Fibroblast of skin of back (primary cell): ENCODE measurements around the gene ZNF585A. TPM values are rescaled to one million over a fixed set of nuclear protein-coding genes. Genes with fewer than 3 reads are reported as not detected.
A peak's percentile ranks its signal among the peaks of the same experiment; 100 is the strongest.
"Not testable (repeated sequence)": the region's sequence is repeated elsewhere in the genome, so short reads cannot be mapped to it uniquely, and the experiment has no call there.

Experiments used
- DNase-seq: peaks from one replicate; pipeline ENCODE4 v3.0.0-alpha.2; 2013
- polyA plus RNA-seq, 2 experiments: library from polyadenylated mRNA; unstranded; fragments of 120-200 nt; gene quantifications; one replicate each; pipeline ENCODE4 v1.2.1, GENCODE V29; 2013; ENCODE audit not compliant: insufficient read length in 2 of 2

ZNF585A gene
- polyA plus RNA-seq (2013, experiment 1 of 2; ENCODE audit: insufficient read length), result 6.6 TPM
- polyA plus RNA-seq (2013, experiment 2 of 2; ENCODE audit: insufficient read length), result 7.5 TPM

DNA sequence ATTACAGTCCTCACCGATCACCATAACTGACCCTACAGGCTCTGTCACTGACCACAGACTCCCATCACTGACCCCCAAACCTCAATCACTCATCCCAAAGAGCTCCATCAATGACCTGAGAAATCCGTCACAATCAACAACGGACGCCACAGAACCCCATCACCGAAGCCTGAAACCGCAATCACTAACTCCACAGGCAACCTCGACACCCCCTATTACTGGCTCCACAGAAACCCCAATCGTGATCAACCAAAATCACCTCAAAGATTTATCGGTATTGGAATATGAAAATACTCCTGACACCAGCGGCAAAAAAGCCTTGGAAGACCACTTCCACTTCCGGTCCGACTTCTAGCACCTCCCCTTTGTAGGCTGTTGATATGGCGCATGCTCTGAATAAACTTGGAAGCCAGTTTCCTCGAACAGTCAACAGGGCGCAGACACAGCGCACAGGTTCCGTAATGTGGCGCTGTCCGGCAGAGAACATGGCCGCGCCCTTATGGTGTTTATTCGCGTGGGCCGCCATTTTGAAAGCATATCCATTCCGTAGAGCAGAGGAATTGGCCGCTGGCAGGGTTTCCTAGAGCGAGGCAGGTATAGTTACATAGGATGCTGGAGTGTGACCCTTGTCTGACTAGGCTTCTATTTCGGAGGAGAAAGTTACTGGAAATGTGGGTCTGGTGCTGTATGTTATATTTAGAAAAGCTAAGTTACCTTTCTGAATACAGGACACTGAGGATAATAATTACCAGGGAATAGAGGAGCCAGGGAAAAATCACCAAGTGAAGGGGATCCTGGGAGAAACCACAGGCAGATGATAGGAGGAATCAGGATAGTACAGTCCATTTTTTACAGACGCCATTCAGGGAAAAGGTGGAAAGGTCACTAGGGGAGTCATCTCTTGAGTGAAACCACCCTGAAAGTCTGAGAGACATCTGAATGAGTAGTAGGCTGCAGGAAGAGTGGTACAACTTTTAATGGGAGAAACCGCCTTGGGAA is at the start of gene ZNF585A:
Gene ZNF585A (minus strand): TSS at position 328 of the 999 bp plus-strand sequence. CDS start 2,785 bp downstream, outside the sequence.
- DNase-seq, result peak; percentile 97

DNA sequence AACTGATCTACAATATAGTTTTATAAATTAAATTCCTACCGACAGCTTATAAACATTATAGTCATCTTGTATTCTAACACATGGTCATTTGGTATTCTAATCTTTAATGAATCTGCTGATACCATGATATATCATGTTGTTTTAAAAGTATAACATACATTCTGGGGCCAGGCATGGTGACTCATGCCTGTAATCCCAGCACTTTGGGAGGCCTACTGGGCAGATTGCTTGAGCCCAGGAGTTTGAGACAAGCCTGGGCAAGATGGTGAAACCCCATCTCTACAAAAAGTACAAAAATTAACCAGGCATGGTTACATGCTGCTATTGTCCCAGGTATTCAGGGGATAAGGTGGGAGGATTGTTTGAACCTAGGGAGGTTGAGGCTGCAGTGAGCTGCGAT is 48.6 kb upstream of the ZNF585A start:
- DNase-seq, result no peak

DNA sequence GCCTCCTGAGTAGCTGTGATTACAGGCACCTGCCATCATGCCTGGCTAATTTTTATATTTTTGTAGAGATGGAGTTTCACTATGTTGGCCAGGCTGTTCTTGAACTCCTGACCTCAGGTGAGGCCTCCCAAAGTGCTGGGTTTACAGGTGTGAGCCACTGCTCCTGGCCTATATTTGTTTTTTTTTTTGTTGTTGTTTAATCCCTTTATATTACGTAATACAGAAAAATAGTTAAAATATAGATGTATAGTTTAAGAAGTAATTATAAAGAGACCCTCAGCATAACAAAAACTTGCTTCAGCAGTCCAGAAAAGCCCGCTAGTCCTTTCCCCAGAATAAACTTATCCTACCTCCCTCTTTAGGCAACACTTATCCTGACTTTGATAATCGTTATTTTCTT is 47.9 kb upstream of the ZNF585A start:
- no peak for DNase-seq

DNA sequence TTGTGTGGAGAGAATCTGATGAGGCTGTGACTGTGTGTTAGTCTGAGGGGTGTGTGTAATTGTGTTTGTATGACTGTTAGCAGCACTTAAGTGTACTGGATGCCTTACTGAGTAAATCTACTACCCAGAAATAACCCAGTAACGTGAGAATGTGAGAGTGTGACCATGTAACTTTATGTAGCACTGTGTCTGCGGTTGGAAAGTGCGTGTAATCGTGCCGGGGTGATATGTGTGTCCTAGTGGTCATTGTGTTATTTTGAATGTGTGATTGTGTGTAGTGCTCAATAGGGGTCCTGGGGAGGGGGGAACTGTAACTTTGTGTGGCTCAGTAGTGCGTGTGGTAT is 46.1 kb upstream of the ZNF585A start:
- DNase-seq, result peak; percentile 12

DNA sequence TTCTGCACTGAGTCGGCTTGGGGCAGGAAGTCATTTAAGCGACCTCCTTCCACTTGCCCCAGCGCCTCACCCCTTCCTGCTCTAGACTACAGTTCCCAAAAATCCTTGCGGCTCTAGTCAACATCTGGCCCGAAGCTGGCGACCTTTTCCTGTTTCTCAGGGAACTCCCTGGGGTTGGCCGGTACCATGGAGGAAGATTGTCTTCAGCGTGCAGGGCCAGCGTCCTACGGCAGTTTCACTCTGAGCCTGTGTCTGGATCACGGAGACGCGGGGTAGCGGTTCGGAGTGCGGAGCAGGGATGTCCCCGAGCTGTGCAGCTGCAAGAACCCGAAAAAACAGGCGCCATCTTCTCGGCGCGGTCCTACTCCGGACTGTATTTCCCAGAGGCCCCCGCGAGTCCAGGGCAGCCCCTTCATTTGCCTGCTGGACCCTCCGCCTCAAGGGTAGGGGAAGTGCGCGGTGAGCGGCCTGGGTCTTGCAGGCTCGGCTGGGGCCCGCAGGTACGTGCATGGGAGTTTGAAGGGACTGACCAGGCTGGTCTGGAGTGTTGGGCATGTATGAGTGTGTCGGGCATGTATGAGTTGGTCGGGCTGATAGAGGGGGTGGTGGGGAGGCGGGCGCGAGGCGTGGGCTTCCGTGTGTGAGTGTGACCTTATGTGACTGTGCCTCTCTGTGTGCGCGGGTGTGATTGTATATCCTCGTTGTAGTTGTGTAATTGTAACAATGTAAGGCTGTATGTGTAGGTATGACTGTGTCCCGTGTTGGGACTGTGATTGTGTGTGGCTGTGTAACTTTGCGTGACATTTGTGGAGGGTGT is 45.5 kb upstream of the ZNF585A start, which contains the start of gene ZNF383:
Gene ZNF383 (plus strand): TSS at position 440 of the 817 bp plus-strand sequence. CDS start 12,240 bp downstream, outside the sequence.
- DNase-seq, result peak; percentile 91

DNA sequence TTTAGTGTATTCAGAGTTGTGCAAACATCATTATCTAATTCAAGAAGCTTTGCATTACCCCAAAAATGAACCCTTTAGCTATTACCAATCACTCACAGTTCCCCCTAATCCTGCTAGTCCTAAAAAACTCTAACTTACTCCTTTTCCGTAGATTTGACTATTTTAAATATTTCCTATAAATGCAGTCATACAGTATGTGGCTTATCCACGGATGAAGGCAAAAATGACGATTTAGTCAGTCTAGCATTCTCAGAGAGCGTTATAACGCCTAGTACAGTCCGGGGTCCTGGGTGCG is 44.9 kb upstream of the ZNF585A start:
- DNase-seq, result no peak

DNA sequence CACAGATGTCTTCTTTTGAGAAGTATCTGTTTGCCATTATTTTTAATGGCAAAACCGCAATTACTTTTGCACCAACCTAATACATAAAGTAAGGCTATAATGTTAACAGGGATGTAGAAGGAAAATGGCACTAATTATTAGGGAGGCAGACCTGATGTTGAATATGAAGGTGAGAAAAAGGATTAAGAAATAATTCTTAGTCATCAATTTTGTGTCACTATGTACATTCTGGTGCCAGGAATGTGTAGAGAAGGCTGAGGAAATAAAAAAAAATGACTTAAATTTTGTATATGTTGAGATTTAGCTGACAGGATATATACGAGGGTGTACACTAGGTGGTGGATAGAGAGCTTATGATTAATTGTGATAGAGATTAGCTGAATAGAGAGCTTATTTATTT is 25.3 kb upstream of the ZNF585A start:
- DNase-seq, result no peak

DNA sequence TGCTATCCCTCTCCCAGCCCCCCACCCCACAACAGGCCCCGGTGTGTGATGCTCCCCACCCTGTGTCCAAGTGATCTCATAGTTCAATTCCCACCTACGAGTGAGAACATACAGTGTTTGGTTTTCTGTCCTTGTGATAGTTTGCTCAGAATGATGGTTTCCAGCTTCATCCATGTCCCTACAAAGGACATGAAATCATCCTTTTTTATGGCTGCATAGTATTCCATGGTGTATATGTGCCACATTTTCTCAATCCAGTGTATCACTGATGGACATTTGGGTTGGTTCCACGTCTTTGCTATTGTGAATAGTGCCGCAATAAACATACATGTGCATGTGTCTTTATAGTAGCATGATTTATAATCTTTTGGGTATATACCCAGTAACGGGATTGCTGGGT is 24.6 kb upstream of the ZNF585A start:
- not testable (repeated sequence) for DNase-seq

DNA sequence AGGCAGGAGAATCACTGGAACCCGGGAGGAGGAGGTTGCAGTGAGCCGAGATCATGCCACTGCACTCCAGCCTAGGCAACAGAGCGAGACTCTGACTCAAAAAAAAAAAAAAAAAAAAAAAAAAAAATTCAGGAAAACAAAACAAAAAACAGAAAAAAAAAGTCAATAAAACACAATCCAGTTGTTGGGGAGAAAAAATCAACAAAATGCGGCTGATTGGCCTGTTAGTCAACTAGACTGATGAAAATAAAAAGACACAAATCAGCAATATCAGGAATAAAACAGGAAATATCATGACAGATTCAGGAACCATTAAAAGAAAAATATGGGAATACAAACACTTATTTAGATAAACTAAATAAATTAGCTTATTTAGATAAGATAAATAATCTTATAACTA is 22.8 kb upstream of the ZNF585A start:
- not testable (repeated sequence) for DNase-seq

DNA sequence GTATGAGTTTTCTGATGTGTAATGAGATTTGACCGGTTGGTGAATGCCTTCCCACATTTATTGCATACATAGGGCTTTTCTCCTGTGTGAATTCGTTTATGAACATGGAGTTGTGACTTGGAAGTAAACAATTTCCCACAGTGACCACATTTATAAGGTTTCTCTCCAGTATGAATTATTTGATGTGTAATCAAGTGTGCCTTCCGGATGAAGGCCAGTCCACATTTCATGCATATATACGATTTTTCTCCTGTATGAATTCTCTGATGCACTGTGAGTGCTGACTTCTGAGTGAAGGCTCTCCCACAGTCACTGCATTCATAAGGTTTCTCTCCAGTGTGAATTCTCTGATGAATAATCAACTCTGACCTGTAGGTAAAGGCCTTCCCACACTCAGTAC is 13.6 kb upstream of the ZNF585A start:
- not testable (repeated sequence) for DNase-seq

DNA sequence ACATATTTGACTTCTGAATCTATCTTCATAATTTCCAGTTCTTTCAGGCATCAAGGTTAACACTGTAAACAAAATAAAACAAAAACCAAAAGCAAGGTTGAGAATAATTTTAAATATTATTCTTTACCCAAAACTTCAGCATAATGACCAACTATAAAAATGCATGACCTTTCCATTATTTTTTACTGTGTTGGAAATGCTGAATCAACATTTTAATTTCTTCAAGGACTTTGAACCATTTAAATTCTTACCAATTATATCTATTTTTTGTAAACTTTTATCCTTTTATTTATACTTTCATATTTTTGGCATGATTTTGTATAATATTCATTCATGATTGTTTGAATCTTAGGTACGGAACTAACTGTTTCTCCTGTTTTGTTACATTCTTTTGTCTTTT is 6.9 kb downstream of the ZNF585A start:
- DNase-seq, result no peak

DNA sequence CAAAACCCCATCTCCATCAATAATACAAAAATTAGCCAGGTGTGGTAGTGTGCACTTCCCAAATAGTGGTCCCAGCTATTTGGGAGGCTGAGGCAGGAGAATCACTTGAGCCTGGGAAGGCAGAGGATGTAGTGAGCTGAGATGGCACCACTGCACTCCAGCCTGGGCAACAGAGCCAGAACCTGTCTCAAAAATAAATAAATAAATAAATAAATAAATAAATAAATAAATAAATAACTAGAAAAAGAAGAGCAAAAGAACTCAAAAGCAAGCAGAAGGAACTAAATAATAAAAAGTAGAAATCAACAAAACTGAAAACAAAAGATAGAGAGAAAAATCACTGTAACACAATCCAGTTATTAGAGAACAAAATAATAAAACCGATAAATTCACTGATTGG is 12.3 kb downstream of the ZNF585A start:
- DNase-seq, result no peak

DNA sequence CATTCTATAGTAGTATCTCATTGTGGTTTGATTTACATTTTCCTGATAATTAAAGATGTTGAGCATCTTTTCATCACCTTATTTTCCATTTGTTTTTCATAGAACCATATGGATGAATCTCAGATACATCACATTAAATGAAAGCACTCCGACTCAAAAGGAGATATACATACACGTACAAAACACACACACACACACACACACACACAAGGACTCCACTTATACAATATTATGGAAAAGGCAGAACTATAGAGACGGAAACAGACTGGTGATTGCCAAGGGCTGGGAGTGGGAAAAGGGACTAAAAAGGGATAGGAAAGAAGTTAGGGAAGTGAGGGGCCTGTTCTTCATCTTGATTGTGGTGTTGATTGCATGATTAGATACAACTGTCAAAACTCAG is 24.3 kb downstream of the ZNF585A start:
- DNase-seq, result no peak

DNA sequence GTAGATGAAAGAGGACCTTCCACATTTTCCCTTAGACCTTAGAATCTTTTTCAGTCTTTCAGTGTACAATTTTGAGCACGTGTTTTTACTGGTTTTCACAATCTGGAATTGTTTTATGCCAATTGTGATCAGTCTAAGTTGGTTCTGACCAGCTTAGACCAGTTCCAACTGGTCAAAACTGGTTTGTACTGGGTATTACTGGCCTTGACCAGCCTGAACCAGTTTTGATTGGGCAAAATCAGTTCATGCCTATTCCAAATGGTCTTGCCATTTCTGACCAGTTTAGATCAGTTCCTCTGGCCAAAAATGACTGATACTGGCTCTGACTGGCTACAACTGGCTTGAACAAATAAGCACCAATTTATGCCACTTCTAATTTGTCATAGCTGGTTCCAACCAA is 36.4 kb downstream of the ZNF585A start:
- DNase-seq, result no peak

DNA sequence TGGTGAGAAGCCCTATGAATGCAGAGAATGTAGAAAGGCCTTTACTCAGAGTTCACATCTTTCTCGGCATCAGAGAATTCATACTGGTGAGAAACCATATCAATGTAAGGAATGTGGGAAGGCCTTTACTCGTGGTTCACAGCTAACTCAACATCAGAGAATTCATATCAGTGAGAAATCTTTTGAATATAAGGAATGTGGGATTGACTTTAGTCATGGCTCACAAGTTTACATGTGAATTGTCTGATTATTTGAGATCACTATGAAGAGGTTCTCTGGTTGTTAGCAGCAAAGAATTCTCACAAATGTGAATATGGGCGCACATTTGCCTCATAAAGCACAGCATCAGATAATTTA is 43.7 kb downstream of the ZNF585A start:
- DNase-seq, result no peak

DNA sequence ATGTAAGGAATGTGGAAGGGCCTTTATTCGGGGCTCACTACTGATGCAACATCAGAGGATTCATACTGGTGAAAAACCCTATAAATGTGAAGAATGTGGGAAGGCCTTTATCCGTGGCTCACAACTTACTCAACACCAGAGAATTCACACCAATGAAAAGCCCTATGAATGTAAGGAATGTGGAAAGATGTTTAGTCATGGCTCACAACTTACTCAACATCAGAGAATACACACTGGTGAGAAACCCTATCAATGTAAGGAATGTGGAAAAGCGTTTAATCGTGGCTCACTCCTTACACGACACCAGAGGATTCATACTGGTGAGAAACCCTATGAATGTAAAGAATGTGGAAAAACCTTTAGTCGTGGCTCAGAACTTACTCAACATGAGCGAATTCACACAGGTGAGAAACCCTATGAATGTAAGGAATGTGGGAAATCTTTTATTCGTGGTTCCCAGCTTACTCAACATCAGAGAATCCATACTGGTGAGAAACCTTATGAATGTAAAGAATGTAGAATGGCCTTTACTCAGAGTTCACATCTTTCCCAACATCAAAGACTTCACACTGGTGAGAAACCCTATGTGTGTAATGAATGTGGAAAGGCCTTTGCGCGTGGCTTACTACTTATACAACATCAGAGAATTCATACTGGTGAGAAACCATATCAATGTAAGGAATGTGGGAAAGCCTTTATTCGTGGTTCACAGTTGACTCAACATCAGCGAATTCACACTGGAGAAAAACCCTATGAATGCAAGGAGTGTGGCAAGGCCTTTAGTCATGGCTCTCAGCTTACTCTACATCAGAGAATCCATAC is 44.3 kb downstream of the ZNF585A start:
- no peak for DNase-seq

DNA sequence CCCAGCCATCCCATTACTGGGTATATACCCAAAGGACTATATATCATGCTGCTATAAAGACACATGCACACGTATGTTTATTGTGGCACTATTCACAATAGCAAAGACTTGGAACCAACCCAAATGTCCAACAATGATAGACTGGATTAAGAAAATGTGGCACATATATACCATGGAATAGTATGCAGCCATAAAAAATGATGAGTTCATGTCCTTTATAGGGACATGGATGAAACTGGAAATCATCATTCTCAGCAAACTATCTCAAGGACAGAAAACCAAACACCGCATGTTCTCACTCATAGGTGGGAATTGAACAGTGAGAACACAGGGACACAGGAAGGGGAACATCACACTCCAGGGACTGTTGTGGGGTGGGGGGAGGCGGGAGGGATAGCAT is 50.4 kb downstream of the ZNF585A start:
- not testable (repeated sequence) for DNase-seq

DNA sequence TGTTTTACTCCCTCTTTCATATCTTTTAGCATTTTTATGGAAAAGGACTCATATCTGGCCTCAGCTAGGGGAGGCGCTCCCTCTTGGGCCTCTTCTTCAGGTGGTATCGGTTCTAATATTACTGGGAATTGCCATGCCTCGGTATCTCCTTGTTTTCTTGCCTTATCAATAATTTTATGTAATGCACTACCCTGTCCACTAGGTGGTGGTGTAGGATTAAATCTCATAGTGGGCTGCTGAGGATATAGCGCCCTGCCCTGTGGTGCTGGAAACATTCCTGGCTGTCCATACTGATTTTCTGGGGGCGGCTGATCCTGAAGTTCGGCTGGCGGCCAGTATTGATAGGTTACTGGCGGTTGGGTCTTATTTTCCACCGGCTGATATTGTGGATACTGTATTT is 58.5 kb downstream of the ZNF585A start:
- DNase-seq, result no peak

DNA sequence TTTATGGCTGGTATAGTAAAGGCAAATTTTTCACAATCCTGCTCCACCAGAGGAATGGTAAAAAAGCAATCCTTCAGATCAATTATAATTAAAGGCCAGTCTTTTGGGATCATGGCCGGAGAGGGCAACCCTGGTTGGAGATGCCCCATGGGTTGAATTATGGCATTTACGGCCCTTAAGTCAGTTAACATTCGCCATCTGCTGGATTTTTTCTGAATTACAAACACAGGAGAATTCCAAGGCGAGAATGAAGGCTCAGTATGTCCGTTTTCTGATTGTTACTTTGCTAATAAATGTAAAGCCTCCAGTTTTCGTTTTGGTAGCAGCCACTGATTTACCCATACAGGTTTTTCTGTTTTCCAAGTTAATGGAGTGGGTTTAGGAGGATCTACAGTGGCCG is 60.7 kb downstream of the ZNF585A start:
- not testable (repeated sequence) for DNase-seq

DNA sequence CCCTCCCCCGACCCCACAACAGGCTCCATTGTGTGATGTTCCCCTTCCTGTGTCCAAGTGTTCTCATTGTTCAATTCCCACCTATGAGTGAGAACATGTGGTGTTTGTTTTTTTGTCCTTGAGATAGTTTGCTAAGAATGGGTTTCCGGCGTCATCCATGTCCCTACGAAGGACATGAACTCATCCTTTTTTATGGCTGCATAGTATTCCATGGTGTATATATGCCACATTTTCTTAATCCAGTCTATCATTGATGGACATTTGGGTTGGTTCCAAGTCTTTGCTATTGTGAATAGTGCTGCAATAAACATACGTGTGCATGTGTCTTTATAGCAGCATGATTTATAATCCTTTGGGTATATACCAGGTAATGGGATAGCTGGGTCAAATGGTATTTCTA is 68.4 kb downstream of the ZNF585A start:
- not testable (repeated sequence) for DNase-seq

DNA sequence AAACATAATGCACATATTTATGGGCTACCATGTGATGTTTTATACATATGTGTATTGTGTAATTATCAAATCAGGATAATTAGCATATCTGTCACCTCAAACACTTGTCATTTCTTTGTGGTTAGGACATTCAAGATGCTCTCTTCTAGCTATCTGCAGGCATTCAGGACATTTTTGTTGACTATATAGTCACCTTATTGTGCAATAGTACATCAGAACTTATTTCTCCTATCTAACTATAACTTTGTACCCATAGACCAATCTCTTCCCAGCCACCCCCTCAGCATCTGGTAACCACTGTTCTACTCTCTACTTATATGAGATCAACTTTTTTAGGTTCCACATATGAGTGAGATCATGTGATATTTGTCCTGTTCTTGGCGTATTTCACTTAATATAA is 73.9 kb downstream of the ZNF585A start:
- DNase-seq, result no peak

DNA sequence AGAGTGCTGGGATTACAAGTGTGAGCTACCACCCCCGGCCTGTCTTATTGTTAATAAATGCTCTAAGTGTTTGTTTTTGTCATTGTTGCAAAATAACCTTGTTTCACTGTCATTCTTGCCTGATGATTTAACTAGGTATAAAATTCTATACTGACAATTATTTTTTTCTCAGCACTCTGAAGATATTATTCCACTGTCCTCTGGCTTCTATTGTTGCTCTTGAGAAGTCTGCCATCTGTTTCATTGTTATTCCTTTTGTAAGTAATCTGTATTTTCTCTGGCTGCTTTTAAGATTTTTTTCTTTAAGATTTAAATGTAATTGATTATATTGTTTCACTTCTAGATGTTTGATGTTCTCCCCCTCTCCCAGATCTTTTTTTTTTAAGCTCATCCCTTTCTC is 76.6 kb downstream of the ZNF585A start:
- DNase-seq, result no peak
